Muscle layer of duodenum (tissue), 2 donors: Measurements from ENCODE around the gene TNP2.

Source experiments
- H3K27ac ChIP-seq: one replicate; pipeline ENCODE4 v1.7.0; 2013; ENCODE audit warnings: mild to moderate bottlenecking, low read length
- H3K27me3 ChIP-seq: one replicate; pipeline ENCODE4 v1.7.0; 2013; ENCODE audit warnings: low read depth, mild to moderate bottlenecking, control low read depth, low read length
- H3K36me3 ChIP-seq, 2 donors: one replicate each; pipeline ENCODE4 v1.7.0; 2013; ENCODE audit warnings: low read length in 2 of 2, control low read depth in 1 of 2, mild to moderate bottlenecking in 1 of 2; ENCODE audit not compliant: insufficient read depth in 2 of 2, control insufficient read depth in 1 of 2
- H3K4me1 ChIP-seq, 2 donors: one replicate each; pipeline ENCODE4 v1.7.0; 2013; ENCODE audit warnings: low read length in 2 of 2, mild to moderate bottlenecking in 2 of 2, control low read depth in 1 of 2, moderate library complexity in 1 of 2; ENCODE audit not compliant: insufficient read depth in 2 of 2, control insufficient read depth in 1 of 2
- H3K4me3 ChIP-seq, 2 donors: one replicate each; pipeline ENCODE4 v1.7.0; 2013; ENCODE audit warnings: low read length in 2 of 2, low read depth in 1 of 2, mild to moderate bottlenecking in 1 of 2
- H3K9me3 ChIP-seq, 2 donors: one replicate each; pipeline ENCODE4 v1.7.0; 2013; ENCODE audit warnings: low read length in 2 of 2, control low read depth in 1 of 2, mild to moderate bottlenecking in 1 of 2; ENCODE audit not compliant: control insufficient read depth in 1 of 2
- donor health status: healthy.

The TNP2 gene

GRCh38 chr16:11285842-11286241 lies 16.7 kb upstream of the TNP2 start:
- Histone ChIP-seq H3K36me3 (no peaks in the 10 kb centered on the region), H3K4me1 (no peaks in the 10 kb centered on the region), H3K9me3 (no peaks in the 10 kb centered on the region), H3K4me3 (no peak overlapping the region), H3K27me3 (no peaks in the 10 kb centered on the region), H3K27ac (no peak overlapping the region)

GRCh38 chr16:11283820-11284248 lies 14.7 kb upstream of the TNP2 start:
- Histone ChIP-seq H3K4me1 (no peaks in the 10 kb centered on the region), H3K27me3 (no peaks in the 10 kb centered on the region), H3K27ac (no peak overlapping the region)

GRCh38 chr16:11280616-11281522 lies 11.7 kb upstream of the TNP2 start, which contains the start of gene PRM1:
TSS of gene PRM1 (minus strand) at chr16:11281330. CDS start at chr16:11281238, 92 bp downstream.
- no peak within 1 kb of the TSS for H3K4me3 ChIP-seq
- no peak within 1 kb of the TSS for H3K27ac ChIP-seq
- H3K27me3 ChIP-seq = no peaks in the 10 kb centered on the region
- H3K4me1 ChIP-seq = no peaks in the 10 kb centered on the region
- H3K36me3 ChIP-seq = no peaks in the 10 kb centered on the region
- no peaks in the 10 kb centered on the region for H3K9me3 ChIP-seq

More at GRCh38 chr16:11283820-11284248, 14.7 kb upstream of the TNP2 start:
- H3K9me3 ChIP-seq = no peaks in the 10 kb centered on the region
- H3K4me3 ChIP-seq = no peak overlapping the region
- no peaks in the 10 kb centered on the region for H3K36me3 ChIP-seq

- no peaks in the 10 kb centered on the region for H3K27me3 ChIP-seq
- no peak overlapping the region for H3K27ac ChIP-seq
- no peaks in the 10 kb centered on the region for H3K36me3 ChIP-seq
- H3K4me3 ChIP-seq = no peak overlapping the region
- no peaks in the 10 kb centered on the region for H3K9me3 ChIP-seq
- no peaks in the 10 kb centered on the region for H3K4me1 ChIP-seq
These were observed 9.8 kb upstream of the TNP2 start for GRCh38 chr16:11278681-11279628.

GRCh38 chr16:11277607-11278337 lies 8.6 kb upstream of the TNP2 start:
- no peak overlapping the region for H3K4me3 ChIP-seq
- H3K36me3 ChIP-seq = no peaks in the 10 kb centered on the region
- no peaks in the 10 kb centered on the region for H3K9me3 ChIP-seq
- H3K27ac ChIP-seq = no peak overlapping the region
- no peaks in the 10 kb centered on the region for H3K4me1 ChIP-seq
- H3K27me3 ChIP-seq = no peaks in the 10 kb centered on the region

GRCh38 chr16:11276896-11277593 lies 7.9 kb upstream of the TNP2 start:
- no peak overlapping the region for H3K27ac ChIP-seq
- no peaks in the 10 kb centered on the region for H3K27me3 ChIP-seq
- no peaks in the 10 kb centered on the region for H3K9me3 ChIP-seq
- H3K4me3 ChIP-seq = no peak overlapping the region
- H3K4me1 ChIP-seq = no peaks in the 10 kb centered on the region
- no peaks in the 10 kb centered on the region for H3K36me3 ChIP-seq

GRCh38 chr16:11276143-11276895 lies 7.2 kb upstream of the TNP2 start, which contains the start of gene PRM2:
TSS of gene PRM2 (minus strand) at chr16:11276480. CDS start at chr16:11276370, 110 bp downstream.
- Histone ChIP-seq H3K9me3 (no peaks in the 10 kb centered on the region), H3K36me3 (no peaks in the 10 kb centered on the region), H3K4me3 (no peak within 1 kb of the TSS), H3K27me3 (no peaks in the 10 kb centered on the region), H3K27ac (no peak within 1 kb of the TSS), H3K4me1 (no peaks in the 10 kb centered on the region)

- H3K4me3 ChIP-seq = no peak overlapping the region
- H3K36me3 ChIP-seq = no peaks in the 10 kb centered on the region
- H3K27me3 ChIP-seq = no peaks in the 10 kb centered on the region
- no peaks in the 10 kb centered on the region for H3K4me1 ChIP-seq
- H3K27ac ChIP-seq = no peak overlapping the region
- H3K9me3 ChIP-seq = no peaks in the 10 kb centered on the region
These were observed 5.8 kb upstream of the TNP2 start for GRCh38 chr16:11274964-11275363.

- Histone ChIP-seq H3K4me3 (no peak overlapping the region), H3K27ac (no peak overlapping the region), H3K27me3 (no peaks in the 10 kb centered on the region)
These were observed 4.7 kb upstream of the TNP2 start for GRCh38 chr16:11273721-11274324.

More at GRCh38 chr16:11273721-11274324, 4.7 kb upstream of the TNP2 start:
- H3K4me1 ChIP-seq = no peaks in the 10 kb centered on the region
- no peaks in the 10 kb centered on the region for H3K36me3 ChIP-seq
- no peaks in the 10 kb centered on the region for H3K9me3 ChIP-seq
